Stomach (tissue), 9 donors: ENCODE measurements around the gene DNAJC11. TPM values are rescaled to one million over a fixed set of nuclear protein-coding genes. Genes with fewer than 3 reads are reported as not detected.

Experiments used
- DNase-seq, 2 donors: peaks; one replicate each; pipeline versions ENCODE4 v3.0.0 to v3.0.0-alpha.2; 2013 to 2019
- H3K27ac ChIP-seq, 5 donors: fragments of 200-600 bp in 4 of 5; sonication (generic) in 4 of 5; one replicate each; pipeline ENCODE4 v1.5.1; 2013 to 2019; ENCODE audit warnings: mild to moderate bottlenecking in 1 of 5, moderate library complexity in 1 of 5
- H3K27me3 ChIP-seq, 3 donors: fragments of 200-600 bp; sonication (generic); one replicate each; pipeline ENCODE4 v1.5.1; 2017 to 2019; ENCODE audit warnings: mixed run types in 1 of 3
- H3K36me3 ChIP-seq, 4 donors: fragments of 200-600 bp; sonication (generic); 1 replicate in 3 of 4; 2 replicates in 1 of 4; pipeline ENCODE4 v1.5.1; 2016 to 2019
- H3K4me1 ChIP-seq, 4 donors: fragments of 200-600 bp; sonication (generic); one replicate each; pipeline ENCODE4 v1.5.1; 2016 to 2019
- H3K4me3 ChIP-seq, 4 donors: fragments of 200-600 bp; sonication (generic) in 3 of 4; one replicate each; pipeline ENCODE4 v1.5.1; 2016 to 2019; ENCODE audit warnings: mild to moderate bottlenecking in 1 of 4
- H3K9me3 ChIP-seq, 4 donors: fragments of 200-600 bp; sonication (generic); one replicate each; pipeline ENCODE4 v1.5.1; 2016 to 2019
- EP300 ChIP-seq: sonication (generic); formaldehyde crosslinking; IDR thresholded peaks from one replicate; pipeline ENCODE4 v1.6.1; 2017; ENCODE audit warnings: antibody characterized with exemption
- POLR2A ChIP-seq, 4 donors: fragments of 450-650 bp; IDR thresholded peaks; one replicate each; pipeline ENCODE4 v1.6.1; 2016; ENCODE audit warnings: antibody characterized with exemption in 4 of 4, control low read depth in 2 of 4, mild to moderate bottlenecking in 1 of 4, moderate library complexity in 1 of 4
- POLR2AphosphoS5 ChIP-seq, 3 donors: sonication (generic); formaldehyde crosslinking; IDR thresholded peaks; one replicate each; pipeline ENCODE4 v1.6.1; 2016; ENCODE audit warnings: antibody characterized with exemption in 3 of 3
- WGBS, 5 donors: extraction: QIAGEN DNeasy Blood & Tissue Kit in 3 of 5; methylation state at CpG; one replicate each; pipeline versions ENCODE4 v1.1.5 to v1.1.7; 2013 to 2018; 5-methylcytosine and 5-hydroxymethylcytosine counted together
- intact Hi-C: fragments of 100-400 bp; cut with DNase I; formaldehyde crosslinking; loops from one replicate; pipeline ENCODE4 v1.15.1; 2023; ENCODE audit warnings: low total_unique reads
- polyA plus RNA-seq, 3 donors: library from polyadenylated mRNA; stranded (reverse); fragments of 200-250 nt; gene quantifications; one replicate each; pipeline ENCODE4 v1.2.3, GENCODE V29; 2013
- total RNA-seq, 5 donors: library from RNA; depleted of rRNA; stranded (reverse); fragments of >200 nt; gene quantifications; one replicate each; pipeline versions ENCODE4 v1.1.0 to v1.2.3, GENCODE V29; 2014 to 2016
- TF ChIP-seq, protein P1 (sequence below), 7 experiments: fragments of 450-650 bp in 4 of 7; fragments of 200-600 bp in 3 of 7; sonication (generic) in 3 of 7; IDR thresholded peaks; one replicate each; pipeline ENCODE4 v1.5.1; 2016 to 2019; ENCODE audit warnings: antibody characterized with exemption in 7 of 7, control low read depth in 2 of 7, mild to moderate bottlenecking in 1 of 7
- donor health status: healthy with polysubstance abuse.
- donor health status: Bipolar disorder and iron deficiency.
- donor health status: healthy.

Gene DNAJC11
- total and polyA plus RNA-seq, 8 donors = 20.0 to 93.9 (median 34.2) TPM

DNA sequence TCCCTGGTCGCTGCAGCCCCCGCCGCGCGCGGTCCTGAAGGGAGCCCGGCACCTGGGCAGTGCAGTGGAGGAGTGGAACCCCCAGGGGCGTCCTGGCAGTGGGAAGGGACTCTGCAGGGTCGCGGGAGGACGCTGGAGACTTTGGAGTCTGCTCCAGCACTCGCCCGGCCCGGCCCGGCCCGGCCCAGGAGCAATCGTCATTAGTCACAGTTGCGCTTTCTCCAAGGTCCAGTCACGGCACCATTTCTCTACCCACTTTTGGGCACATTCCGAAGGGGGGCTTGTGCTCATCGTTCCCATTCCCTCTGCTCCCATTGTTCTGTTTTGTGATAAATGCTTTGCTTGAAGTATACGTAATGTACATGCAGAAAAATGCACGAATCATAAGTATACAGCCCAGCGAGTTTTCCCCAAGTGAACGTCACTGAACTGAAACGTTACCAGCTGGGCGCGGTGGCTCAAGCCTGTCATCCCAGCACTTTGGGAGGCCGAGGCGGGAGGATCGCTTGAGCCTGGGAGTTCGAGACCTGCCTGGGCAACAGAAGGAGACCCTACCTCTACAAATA, 75.9 kb downstream of the DNAJC11 start:
- peak overlapping the region; percentile 88 to 95 (median 92) for H3K27ac ChIP-seq
- peaks cover 50 to 73% (median 62%) of the 10 kb centered on the region in 4 donors for H3K36me3 ChIP-seq
- peaks cover 12 to 35% (median 27%) of the 10 kb centered on the region in 4 donors for H3K4me1 ChIP-seq
- 0 to 4% (median 3%) methylated on average over 16 to 32 of the region's 32 CpGs for WGBS, 5 donors
- peak; percentile 38 to 69 for DNase-seq
- peak overlapping the region; percentile 75 to 93 (median 89) for H3K4me3 ChIP-seq
- TF ChIP-seq, protein P1, sequence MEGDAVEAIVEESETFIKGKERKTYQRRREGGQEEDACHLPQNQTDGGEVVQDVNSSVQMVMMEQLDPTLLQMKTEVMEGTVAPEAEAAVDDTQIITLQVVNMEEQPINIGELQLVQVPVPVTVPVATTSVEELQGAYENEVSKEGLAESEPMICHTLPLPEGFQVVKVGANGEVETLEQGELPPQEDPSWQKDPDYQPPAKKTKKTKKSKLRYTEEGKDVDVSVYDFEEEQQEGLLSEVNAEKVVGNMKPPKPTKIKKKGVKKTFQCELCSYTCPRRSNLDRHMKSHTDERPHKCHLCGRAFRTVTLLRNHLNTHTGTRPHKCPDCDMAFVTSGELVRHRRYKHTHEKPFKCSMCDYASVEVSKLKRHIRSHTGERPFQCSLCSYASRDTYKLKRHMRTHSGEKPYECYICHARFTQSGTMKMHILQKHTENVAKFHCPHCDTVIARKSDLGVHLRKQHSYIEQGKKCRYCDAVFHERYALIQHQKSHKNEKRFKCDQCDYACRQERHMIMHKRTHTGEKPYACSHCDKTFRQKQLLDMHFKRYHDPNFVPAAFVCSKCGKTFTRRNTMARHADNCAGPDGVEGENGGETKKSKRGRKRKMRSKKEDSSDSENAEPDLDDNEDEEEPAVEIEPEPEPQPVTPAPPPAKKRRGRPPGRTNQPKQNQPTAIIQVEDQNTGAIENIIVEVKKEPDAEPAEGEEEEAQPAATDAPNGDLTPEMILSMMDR (IDR thresholded peaks at IDR 0.05) = no peak
- TF ChIP-seq POLR2A (IDR thresholded peaks at IDR 0.05) (no peak), POLR2AphosphoS5 (IDR thresholded peaks at IDR 0.05) (no peak), EP300 (no peak)
- intact Hi-C loops = no loop called here
- no peaks in the 10 kb centered on the region for H3K27me3 ChIP-seq
- H3K9me3 ChIP-seq = no peaks in the 10 kb centered on the region

GRCh38 chr1:6624710-6625583, 76.7 kb downstream of the DNAJC11 start, which contains the start of gene THAP3:
THAP3 (plus strand) TSS chr1:6624868; CDS start chr1:6625219, 351 bp downstream.
- no peaks in the 10 kb centered on the region for H3K27me3 ChIP-seq
- H3K4me1 ChIP-seq = peaks cover 12 to 35% (median 27%) of the 10 kb centered on the region in 4 donors
- peak within 1 kb of the TSS; percentile 75 to 93 (median 89) for H3K4me3 ChIP-seq
- H3K27ac ChIP-seq = peak within 1 kb of the TSS; percentile 88 to 95 (median 92)
- intact Hi-C loops = no loop called here
- peak in 1 of 4 donors; percentile 11 for TF ChIP-seq POLR2A (IDR thresholded peaks at IDR 0.05)
- TF ChIP-seq, protein P1 (IDR thresholded peaks at IDR 0.05) = no peak
- TF ChIP-seq EP300 = no peak
- peak in 2 of 3 donors; percentile 7 to 49 for TF ChIP-seq POLR2AphosphoS5 (IDR thresholded peaks at IDR 0.05)
- WGBS, 5 donors = 0 to 4% (median 1%) methylated on average over 19 to 73 of the region's 73 CpGs
- peak; percentile 87 to 96 for DNase-seq
- peaks cover 50 to 73% (median 62%) of the 10 kb centered on the region in 4 donors for H3K36me3 ChIP-seq
- no peaks in the 10 kb centered on the region for H3K9me3 ChIP-seq

DNA sequence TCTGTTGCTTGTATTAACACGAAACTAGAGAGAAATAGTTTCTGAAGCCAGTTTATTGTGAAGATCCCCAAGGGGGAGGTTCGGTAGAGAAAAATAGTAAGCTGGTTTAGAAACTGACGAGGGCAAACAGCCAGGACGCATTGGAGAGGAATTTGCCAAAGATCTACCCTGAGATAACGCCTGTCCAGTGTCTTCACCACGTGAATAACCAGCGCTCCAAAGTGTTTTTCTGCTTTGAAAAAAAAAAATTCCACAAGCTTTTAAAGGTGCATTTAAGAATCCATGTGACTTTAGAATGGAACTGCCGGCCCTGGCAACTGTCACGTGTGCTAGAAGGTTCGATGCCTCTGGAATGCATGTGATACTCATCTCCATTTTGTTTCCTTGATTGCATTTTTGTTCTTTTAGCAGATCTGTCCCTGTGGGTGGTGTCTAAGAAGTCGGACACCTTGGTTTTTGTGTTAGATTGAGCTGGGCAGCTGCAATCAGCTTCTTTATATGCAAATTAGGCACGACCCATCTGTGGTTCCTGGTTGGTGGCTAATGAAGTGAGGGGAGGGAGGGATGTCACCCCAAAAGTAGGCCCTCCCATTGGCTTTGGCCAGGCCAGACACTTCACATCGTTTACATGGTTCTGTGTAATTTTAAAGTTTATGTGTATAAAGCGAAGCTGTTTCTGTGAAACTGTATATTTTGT, 78.2 kb downstream of the DNAJC11 start:
- H3K27ac ChIP-seq = peak overlapping the region in 1 of 5 donors; percentile 94
- peaks cover 12 to 35% (median 27%) of the 10 kb centered on the region in 4 donors for H3K4me1 ChIP-seq
- no peaks in the 10 kb centered on the region for H3K9me3 ChIP-seq
- 79 to 87% (median 84%) methylated on average over 14 of the region's 14 CpGs for WGBS, 5 donors
- no peak for TF ChIP-seq EP300
- no peak for TF ChIP-seq POLR2A (IDR thresholded peaks at IDR 0.05)
- TF ChIP-seq POLR2AphosphoS5 (IDR thresholded peaks at IDR 0.05) = no peak
- TF ChIP-seq, protein P1 (IDR thresholded peaks at IDR 0.05) = no peak
- intact Hi-C loops = no loop called here
- no peaks in the 10 kb centered on the region for H3K27me3 ChIP-seq
- H3K4me3 ChIP-seq = no peak overlapping the region
- H3K36me3 ChIP-seq = peaks cover 39 to 73% (median 60%) of the 10 kb centered on the region in 4 donors
- no peak for DNase-seq
